Thyroid gland (tissue), 4 donors: Measurements from ENCODE around the gene BTBD6.

Experiments
- POLR2A ChIP-seq, 2 donors: fragments of 450-650 bp; IDR thresholded peaks; one replicate each; pipeline ENCODE4 v1.6.1; 2017; ENCODE audit warnings: antibody characterized with exemption in 2 of 2, mild to moderate bottlenecking in 2 of 2, moderate library complexity in 1 of 2
- TF ChIP-seq, protein P1 (sequence below), 6 experiments: fragments of 200-600 bp in 3 of 6; fragments of 450-650 bp in 3 of 6; sonication (generic) in 3 of 6; IDR thresholded peaks; one replicate each; pipeline ENCODE4 v1.5.1; 2016 to 2019; ENCODE audit warnings: antibody characterized with exemption in 6 of 6, mild to moderate bottlenecking in 2 of 6, inconsistent platforms in 1 of 6, moderate library complexity in 1 of 6

DNA sequence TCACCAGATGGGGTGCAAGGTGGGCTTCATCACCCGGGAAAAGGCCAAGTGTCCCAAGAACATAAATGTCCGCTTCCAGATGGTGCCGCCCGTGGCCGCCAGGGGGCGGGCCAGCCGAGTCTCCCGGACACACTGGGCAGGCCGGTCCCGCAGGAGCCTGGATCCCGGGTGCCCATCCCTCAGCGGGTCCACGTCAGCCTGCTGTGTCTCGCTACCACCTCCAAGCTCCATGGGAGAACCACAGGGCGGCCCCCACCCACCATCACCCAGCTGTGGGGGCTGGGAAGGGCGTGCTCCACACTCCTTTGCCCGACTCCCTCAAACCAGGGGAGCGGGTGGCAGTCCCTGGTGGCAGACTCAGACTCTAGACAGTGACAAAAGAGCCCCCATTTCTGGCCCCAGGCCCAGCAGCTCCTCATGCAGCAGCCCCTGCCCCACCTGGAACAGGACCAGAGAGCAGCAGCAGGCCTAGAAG lies 45.2 kb upstream of the BTBD6 start:
- TF ChIP-seq, protein P1, sequence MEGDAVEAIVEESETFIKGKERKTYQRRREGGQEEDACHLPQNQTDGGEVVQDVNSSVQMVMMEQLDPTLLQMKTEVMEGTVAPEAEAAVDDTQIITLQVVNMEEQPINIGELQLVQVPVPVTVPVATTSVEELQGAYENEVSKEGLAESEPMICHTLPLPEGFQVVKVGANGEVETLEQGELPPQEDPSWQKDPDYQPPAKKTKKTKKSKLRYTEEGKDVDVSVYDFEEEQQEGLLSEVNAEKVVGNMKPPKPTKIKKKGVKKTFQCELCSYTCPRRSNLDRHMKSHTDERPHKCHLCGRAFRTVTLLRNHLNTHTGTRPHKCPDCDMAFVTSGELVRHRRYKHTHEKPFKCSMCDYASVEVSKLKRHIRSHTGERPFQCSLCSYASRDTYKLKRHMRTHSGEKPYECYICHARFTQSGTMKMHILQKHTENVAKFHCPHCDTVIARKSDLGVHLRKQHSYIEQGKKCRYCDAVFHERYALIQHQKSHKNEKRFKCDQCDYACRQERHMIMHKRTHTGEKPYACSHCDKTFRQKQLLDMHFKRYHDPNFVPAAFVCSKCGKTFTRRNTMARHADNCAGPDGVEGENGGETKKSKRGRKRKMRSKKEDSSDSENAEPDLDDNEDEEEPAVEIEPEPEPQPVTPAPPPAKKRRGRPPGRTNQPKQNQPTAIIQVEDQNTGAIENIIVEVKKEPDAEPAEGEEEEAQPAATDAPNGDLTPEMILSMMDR (IDR thresholded peaks at IDR 0.05): peak; percentile 79 to 92 (median 86)
- TF ChIP-seq POLR2A (IDR thresholded peaks at IDR 0.05): peak in 1 of 2 donors; percentile 1
